Measurements from ENCODE around the gene TRIM10. TPM values are rescaled to one million over a fixed set of nuclear protein-coding genes. Genes with fewer than 3 reads are reported as not detected.
"Not testable (repeated sequence)": the region's sequence is repeated elsewhere in the genome, so short reads cannot be mapped to it uniquely, and the experiment has no call there.

The TRIM10 gene
- total RNA-seq, 1 donor from 2014 or later: not detected

DNA sequence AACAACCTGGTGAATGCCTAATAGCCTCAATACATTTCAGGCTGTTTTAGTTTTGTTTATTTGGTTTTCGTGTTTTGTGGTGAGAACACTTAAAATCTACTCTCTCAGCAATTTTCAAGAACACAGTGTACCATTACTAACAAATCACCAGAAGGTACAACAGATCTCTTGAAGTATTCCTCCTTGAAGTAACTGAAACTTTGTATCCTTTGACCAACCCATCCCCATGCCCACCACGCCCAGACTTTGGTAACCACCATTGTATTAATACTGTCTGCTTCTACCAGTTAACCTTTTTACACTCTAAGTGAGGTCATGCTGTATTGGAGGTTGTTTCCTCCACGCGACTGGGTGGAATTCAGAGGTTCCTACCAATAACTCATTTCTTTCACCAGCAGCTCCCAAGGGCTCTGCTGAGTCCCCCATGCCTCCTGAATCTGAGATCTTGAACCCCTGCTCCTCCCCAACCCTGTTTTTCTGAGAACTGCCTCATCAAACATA lies 30.8 kb downstream of the TRIM10 start:
- no peak for DNase-seq (ENCODE audit: low read depth in 2 of 2)

DNA sequence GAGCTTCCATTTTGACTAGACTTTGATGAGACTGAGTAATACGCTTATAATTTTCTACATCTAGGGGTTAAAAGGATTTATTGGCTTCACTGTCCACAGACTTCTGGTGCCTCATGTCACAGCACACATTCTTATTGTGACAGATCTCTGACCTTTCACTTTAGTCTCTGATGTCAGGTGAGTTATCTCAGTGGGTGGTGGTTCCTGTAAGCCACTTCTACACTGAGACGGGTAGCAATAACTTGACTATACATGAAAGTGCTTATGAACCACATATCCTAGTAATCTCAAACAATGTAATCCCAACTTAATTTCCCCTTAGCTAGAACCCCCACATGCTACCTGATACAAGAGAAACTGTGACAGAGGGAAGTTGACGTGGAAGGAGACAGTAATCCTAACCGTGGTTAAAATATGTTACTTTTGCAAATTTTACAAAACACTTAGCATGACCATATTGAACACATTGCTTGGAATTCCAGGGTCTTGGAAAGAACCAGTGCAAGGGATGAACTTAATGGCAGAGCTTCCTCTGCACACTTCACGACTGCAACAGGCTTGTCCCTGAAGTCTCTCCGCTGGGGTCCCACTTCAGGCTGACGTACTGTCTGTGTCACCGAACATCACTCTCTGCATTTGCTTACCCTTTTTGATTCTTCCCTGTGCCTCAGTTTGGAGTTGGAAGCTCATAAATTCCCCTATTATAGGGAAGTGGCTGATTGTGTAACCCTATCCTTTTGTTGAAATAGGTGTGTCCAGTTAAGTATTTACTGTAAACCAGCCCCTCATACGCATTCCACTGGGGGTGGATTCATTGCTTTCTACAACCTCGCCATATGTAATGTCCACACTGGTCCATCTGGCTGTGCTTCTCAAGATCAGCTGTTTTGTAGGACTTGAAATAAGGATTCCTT lies 31.5 kb downstream of the TRIM10 start:
- no peak for DNase-seq (ENCODE audit: low read depth in 2 of 2)

DNA sequence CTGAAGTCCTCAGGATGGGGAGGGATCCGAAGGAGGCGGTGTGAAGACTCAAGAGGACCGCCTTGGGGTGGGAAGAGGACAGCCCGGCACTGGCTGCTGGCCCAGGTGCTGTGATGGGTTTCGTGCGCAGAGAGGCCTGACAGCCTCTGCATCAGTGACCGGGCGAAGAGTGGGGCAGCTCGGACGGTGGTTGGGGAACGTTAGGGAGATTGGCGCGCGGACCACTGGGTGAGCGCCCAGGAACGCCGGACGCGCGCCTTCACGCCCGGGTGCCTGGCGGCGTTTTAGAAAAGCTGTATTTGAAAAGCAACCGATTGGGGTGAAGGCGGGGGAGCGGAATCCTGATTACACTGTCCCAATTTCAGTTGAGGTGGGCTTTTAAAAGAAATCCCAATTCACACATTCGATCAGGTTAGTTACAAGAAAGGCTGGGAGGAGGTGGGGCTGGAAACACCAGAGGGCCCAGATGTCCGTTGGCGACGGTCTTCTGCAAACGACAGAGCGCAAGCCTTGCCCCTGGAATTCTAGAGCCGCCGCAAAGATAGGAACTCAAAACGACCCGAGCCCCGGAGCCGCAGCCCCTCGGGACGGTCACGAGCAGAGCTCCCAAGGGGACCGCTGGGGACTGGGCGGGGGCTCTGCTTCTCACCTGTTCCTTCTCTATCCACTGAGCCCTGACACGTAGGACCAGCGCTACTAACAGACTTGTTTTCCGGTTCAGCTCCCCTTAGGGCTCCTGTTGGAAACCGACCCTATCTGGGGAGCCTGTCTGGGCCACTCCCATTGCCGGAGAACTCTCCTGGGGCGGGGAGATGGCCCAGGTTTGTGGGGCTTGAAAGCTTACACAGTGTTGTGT lies 33.5 kb downstream of the TRIM10 start:
- no peak for DNase-seq (ENCODE audit: low read depth in 2 of 2)

DNA sequence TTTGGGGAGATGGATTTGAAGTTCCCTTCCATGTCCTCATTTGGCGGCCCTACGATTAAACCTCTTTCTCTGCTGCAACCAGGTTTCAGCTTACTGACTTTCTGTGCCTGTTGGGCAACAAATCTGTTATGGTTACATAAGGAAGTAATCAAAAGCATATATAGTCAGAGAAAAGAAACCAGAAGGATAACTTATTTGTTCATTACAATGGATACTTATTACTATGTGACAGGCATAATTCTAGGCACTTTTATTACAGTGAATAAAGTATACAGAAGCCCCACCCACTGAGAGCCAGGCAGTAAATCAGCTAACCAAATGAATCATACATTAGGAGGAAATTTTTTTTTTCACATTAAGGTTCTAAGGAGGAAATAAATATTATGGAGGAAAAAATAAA lies 38.5 kb downstream of the TRIM10 start:
- DNase-seq (ENCODE audit: low read depth in 2 of 2): no peak

DNA sequence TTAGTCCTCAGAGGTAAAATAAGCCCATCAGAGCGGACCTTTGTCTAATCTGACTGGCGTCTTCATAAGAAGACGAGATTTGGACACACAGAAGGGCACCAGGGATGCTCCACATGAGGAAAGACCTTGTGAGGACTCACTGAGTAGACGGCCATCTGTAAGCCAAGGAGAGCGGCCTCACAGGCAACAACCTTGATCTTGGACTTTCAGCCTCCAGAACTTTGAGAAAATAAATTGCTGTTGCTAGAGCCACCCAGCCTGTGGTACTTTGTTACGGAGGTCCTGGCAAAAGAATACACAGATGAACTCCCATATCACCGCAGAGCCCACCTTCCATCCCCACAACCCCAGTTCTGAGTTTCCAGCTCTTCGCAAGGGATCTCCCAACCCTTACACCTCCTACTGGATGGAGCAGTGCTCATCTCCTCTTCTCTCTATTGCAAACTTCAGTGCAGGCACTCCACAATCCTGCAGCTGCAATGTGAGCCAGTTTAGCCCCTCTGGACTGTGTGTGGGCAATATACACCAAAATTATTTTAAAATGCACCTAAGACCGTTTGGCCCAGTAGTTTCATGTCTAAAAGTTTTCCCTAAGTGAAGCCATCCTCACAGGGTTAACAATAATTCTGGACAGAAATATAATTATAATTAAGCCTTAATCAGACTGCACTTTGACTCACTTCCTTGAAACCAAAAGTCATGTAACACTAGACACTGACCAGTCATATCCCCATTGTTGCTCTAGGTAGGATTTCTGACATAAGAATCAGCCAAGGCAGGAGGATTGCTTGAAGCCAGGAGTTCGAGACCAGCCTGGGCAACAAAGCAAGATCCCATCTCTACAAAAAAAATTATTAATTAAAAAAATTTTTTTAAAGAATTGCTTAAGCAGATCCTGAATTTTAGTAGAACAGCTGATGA lies 39.3 kb downstream of the TRIM10 start:
- DNase-seq (ENCODE audit: low read depth in 2 of 2): no peak

DNA sequence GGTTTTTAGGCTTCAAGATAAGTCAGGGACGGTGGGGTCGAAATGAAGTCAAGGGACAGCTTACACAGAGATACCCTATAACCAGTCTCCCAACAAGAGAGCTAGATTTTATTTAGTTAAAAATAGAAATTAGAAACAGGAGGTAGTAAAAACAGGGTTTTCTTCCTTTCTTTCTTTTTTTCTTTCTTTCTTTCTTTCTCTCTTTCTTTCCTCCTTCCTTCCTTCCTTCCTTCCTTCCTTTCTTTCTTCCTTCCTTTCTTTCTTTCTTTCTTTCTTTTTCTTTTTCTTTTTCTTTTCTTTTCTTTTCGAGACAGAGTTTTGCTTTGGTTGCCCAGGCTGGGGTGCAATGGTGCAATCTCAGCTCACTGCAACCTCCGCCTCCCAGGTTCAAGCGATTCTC lies 42.3 kb downstream of the TRIM10 start:
- not testable (repeated sequence) for DNase-seq (ENCODE audit: low read depth in 2 of 2)

DNA sequence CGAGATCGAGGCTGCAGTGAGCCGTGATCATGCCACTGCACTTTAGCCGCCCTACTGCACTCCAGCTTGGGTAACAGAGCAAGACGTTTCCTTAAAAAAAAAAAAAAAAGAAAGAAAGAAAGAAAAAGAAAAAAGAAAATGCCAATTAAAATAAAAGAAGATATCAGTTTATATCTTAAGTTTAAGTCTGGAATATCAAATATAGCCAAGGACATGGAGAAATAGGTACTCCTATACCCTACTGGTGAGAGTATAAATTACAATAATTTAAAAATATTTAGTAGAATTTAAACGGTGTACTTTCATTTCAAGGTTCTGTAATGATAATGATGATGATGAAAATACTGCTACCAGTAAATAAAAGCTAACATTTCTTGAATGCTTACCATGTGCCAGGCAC lies 44.3 kb downstream of the TRIM10 start:
- no peak for DNase-seq (ENCODE audit: low read depth in 2 of 2)

DNA sequence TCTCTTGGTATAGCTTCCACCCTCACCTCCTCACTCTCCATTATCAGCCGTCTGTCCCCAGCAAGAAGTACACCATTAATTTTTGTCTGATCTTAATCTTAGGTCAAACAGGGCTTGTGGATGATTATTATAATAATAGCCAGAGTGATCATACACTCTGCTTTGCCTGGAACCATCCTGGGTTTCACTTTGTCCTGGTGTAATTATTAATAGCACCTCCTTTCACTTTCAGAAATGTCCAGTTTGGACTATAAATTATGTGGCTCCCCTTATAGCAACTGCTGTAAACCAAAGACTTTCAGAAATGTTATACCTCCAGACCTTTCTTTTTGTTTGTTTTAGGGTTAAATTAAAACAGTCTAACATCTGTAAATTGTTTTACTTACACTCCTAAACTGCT lies 47.2 kb downstream of the TRIM10 start:
- no peak for DNase-seq (ENCODE audit: low read depth in 2 of 2)

DNA sequence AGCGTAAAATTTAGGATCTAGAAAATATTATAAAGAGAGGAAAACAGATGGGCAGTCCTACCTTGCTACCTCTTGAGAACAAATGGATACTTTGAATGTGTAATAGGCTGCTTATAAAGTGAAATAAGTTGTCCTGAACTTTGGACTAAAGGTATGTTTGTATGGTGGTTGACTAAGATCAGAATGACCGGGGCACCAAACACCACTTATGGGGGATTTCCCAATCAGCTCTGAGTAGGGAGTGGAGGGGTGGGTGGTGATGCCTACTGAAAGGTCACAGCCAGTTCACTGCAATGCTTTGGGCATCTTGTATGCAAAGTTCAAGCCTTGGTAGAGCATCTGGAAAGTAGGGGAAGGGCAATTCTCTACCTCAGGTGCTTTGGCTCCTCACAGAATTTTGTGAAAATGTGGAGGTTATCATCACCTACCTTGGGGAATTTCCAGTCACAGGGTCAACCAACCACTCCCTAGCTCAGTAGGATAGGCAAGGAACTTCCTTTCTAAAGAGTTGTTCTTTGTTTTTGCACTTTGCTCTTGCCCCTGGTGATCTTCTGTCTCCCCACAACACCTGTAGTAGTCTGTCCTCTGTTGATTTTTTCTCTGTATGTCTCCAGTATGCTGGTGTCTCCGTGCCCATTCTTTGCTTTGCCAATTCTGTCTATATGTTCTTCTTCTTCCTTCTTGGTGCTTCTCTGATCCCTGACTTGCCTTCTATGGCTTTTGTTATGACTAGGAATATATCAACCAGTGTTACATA lies 47.8 kb downstream of the TRIM10 start, which contains the start of gene TRIM31:
TSS of gene TRIM31 (minus strand) at position 88 of the 757 bp plus-strand sequence. CDS start 285 bp downstream, outside the sequence.
- DNase-seq (ENCODE audit: low read depth in 2 of 2): no peak

DNA sequence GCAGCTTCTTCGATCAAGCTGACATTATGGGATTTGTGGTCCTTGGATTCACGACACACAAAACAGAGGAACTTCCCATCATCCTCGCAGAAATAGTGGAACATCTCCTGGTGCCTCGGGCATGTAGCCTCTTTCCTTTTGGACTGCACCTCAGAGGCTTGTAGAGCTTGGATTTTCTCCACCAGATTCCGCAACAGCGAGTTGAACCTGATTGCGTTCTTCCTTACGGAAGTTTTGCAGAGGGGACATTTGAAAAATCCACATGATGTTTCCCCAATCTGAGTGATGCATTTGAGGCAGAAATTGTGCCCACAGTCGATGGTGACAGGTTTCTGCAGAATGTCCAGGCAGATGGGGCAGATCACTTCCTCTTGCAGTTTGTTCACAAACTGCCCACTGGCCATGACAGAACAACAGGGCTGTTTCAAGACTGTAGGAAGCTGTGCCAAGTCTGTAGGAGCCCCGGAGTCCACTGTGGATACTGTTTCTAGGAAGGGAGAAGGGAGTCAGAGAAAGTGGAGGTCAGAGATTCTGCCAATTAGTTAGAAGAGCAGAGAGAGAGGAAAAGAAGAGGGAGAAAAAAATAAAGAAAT lies 48.5 kb downstream of the TRIM10 start:
- no peak for DNase-seq (ENCODE audit: low read depth in 2 of 2)

DNA sequence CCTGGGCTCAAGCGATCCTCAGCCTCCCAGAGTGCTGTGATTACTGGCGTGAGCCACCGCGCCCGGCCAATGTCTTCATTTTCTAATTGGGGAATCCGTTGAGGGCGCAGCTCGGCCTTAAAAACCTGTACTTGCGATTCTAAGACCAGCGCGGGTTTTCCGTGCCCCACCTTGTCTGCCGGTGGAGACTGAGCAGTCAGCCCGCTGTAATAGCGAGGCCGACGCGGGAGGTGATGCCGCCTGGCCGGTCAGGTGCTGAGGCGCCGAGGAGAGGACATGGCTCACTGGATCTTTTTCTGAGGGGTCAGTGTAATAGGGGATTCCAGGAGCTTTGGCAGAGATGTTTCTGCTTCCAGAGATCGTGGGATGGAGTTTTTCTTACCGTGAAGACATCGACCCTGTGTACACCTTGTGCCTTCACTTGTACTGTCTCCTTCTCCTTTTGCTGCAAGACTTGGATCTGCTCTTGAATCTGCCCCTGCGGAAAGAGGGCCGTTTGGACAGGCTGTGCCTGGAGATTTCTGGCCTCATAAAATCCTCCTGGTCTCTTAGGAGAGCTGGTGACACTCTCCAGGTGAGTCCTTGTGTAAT lies 49.6 kb downstream of the TRIM10 start:
- DNase-seq (ENCODE audit: low read depth in 2 of 2): no peak

DNA sequence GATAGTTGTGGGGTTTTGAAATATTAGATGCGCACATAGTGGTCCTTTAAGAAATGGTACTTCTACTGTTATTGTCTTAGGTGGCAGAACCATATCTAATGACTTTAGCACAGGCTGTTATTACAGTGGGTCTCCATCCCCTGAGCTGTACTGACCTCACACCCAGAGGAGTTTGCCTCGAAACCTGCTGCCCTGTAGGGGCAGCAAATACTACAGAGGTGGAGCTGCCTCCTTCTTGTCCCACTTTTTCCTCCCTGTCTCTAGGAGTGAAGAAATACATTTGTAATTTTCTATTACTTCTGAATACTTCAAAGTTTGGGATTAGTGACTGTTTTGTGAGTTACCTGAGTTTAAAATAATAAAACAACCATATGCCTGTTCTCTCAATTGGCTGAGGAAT lies 56.4 kb downstream of the TRIM10 start:
- no peak for DNase-seq (ENCODE audit: low read depth in 2 of 2)

DNA sequence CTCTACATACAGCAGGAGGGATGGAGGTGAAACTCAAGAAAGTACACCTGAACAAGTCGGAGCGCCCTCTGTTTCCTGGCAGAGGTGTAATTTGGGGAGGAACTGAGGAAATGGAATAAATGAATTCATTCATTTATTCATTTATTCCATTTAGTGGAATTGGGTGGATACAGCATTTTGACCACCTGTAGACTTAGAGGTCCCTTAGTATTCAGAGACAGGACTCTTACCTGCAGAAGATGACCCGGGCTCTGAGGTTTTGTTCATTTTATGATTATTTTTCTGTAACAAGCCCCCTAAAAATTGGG lies 57.2 kb downstream of the TRIM10 start:
- no peak for DNase-seq (ENCODE audit: low read depth in 2 of 2)

DNA sequence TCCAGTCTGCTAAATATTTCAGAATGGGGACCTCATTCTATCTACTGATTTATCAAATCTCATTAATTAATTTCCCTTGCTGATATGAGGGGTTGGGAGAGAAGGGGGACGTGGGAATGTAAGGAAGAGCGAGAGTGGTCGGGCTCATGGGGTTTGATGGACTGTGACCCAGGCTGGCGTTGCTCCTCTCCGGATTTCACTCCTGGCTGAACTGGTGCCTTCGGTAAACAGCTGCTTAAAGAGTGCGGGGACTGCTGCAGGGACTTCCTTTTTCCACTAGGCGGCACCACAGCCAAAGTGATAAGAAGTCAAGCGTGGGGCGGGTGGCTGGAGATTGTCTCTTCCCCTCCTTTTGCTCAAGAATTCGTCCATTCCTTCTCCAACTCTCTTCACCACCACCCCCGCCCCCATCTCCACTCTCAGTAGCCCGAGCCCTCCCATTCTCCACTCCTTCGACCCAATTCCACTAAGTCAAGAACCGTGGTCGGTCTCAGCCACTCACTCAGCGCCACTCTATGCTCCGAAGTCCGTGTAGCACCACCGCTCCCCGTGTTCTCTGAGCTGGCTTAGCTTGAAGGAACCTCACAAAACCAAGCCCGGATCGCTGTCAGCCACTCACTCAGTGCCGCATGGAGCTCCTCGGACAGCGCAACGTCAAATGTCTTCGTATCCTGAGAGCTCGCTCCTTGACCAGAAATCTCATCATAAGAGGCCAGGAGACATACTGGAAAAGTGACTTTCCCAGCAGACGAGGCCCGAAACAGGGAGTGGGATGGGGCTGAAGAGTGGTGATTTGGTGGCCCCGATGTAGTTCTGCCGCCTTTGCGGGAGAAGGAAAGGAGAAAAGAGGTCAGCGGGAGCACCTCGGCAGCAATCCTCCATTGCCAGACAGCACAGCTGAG lies 57.8 kb downstream of the TRIM10 start:
- DNase-seq (ENCODE audit: low read depth in 2 of 2): peak; percentile 51 to 86

DNA sequence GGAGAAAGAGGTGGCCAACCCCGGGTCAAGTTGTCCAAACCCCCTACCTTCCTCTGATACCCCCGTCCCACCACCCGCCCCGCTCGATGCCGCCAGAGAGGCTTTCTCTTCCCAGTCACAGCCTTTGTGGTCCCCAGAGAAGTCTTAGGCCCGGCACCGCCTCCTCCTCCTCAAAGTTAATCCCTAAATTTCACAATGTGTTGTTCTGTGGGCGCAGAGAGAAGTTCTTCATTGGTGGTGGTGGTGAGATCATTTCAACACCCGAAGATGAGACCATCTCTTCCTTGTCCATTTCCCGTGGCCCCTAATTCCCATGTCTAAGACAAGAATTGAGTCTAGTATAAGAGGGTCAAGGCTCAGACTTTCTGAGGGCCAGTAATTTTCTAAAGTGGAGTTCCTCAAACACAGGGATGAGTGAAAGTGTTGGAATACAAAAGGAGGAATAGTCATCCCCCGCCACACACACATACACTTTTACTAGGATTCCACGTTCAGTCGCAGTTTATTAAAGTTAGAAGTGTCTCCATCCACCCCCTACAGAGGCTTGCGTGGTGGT lies 58.5 kb downstream of the TRIM10 start:
- no peak for DNase-seq (ENCODE audit: low read depth in 2 of 2)
